ENCODE data around the gene ZSCAN31.

Gene ZSCAN31

DNA sequence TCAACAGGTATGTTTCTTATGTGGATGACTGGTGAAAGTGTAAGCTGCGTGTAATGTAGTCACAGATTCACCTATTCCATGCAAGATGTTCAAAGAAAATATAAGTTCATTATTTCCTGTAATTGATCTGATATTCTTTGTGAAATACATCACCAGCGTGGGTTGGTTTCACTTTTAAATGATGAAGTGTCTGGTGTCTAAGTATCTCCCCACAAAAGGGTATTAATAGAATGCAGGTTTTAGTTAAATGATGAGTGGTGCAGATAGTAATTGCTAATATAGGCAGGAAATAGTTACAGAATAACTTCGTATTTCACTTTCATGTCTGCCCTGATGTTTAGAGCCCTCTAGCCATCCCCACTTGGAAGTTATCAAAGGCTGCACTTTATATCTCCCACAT is 32.4 kb downstream of the ZSCAN31 start:
- Mint-ChIP-seq H3K27ac (no peak overlapping the region), H3K36me3 (ENCODE audit: low read depth) (peaks cover 74% of the 10 kb centered on the region), H3K4me3 (no peak overlapping the region), H3K4me1 (no peaks in the 10 kb centered on the region), H3K27me3 (ENCODE audit: low read depth) (no peaks in the 10 kb centered on the region), H3K9me3 (peaks cover 26% of the 10 kb centered on the region)
- TF ChIP-seq, protein P1, sequence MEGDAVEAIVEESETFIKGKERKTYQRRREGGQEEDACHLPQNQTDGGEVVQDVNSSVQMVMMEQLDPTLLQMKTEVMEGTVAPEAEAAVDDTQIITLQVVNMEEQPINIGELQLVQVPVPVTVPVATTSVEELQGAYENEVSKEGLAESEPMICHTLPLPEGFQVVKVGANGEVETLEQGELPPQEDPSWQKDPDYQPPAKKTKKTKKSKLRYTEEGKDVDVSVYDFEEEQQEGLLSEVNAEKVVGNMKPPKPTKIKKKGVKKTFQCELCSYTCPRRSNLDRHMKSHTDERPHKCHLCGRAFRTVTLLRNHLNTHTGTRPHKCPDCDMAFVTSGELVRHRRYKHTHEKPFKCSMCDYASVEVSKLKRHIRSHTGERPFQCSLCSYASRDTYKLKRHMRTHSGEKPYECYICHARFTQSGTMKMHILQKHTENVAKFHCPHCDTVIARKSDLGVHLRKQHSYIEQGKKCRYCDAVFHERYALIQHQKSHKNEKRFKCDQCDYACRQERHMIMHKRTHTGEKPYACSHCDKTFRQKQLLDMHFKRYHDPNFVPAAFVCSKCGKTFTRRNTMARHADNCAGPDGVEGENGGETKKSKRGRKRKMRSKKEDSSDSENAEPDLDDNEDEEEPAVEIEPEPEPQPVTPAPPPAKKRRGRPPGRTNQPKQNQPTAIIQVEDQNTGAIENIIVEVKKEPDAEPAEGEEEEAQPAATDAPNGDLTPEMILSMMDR (IDR thresholded peaks at IDR 0.05; ENCODE audit: unreplicated experiment in 3 of 3), result no peak

DNA sequence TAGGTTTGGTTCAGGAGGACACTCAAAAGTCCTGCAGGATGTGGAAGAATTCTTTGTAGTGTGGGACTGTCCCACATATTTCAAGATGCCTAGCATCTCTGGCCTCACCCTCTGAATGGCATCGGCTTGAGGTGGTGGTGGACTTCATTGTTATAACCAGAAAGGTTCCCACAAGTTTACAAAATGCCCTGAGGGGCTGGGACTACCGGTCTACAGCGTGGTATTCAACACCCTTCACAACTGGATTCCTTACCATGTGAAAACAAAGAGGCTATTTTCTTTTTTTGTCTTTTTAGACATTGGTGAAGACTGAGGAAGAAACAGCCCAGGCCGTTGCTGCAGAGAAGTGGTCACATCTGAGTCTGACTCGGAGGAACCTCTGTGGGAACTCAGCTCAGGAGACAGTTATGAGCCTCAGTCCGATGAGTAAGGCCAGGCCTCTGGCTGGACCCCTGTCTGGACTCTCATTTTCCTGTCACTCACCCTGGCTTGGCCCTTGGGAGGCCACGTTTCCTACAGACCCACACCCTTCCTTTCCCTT is 39.4 kb downstream of the ZSCAN31 start:
- TF ChIP-seq, protein P1 (IDR thresholded peaks at IDR 0.05; ENCODE audit: unreplicated experiment in 3 of 3), result no peak
- H3K4me3 Mint-ChIP-seq, result no peak overlapping the region
- H3K27me3 Mint-ChIP-seq (ENCODE audit: low read depth), result no peaks in the 10 kb centered on the region
- H3K27ac Mint-ChIP-seq, result no peak overlapping the region
- H3K9me3 Mint-ChIP-seq, result peaks cover 5% of the 10 kb centered on the region
- no peaks in the 10 kb centered on the region for H3K4me1 Mint-ChIP-seq
- peaks cover 59% of the 10 kb centered on the region for H3K36me3 Mint-ChIP-seq (ENCODE audit: low read depth)

DNA sequence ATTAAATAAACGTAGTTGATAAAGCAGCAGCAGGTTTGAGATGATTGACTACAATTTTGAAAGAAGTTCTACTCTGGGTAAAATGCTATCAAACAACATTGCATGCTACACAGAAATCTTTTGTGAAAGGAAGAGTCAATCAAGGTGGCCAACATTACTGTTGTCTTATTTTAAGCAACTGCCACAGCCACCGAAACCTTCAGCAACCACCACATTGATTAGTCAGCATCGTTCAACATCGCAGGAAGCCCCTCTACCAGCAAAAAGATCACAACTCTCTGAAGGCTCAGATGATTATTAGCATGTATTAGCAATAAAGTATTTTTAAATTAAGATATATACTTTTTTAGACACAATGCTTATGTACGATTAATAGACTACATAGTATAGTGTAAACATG is 40.6 kb downstream of the ZSCAN31 start:
- Mint-ChIP-seq H3K27me3 (ENCODE audit: low read depth) (no peaks in the 10 kb centered on the region), H3K36me3 (ENCODE audit: low read depth) (peaks cover 60% of the 10 kb centered on the region), H3K9me3 (peaks cover 6% of the 10 kb centered on the region), H3K4me3 (no peak overlapping the region), H3K4me1 (no peaks in the 10 kb centered on the region), H3K27ac (no peak overlapping the region)
- TF ChIP-seq, protein P1 (IDR thresholded peaks at IDR 0.05; ENCODE audit: unreplicated experiment in 3 of 3), result no peak

DNA sequence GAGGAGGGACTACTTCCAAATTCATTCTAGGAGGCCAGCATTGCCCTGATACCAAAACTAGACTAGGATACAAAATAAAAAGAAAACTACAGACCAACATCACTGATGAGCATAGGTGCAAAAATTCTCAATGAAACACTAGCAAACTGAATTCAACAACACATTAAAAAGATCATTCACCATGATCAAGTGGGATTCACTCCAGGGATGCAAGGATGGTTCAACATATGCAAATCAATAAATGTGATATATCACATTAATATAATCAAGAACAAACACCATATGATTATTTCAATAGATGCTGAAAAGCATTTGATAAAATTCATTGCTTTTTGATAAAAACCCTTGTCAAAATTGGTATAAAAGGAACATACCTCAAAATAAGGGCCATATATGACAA is 44.4 kb downstream of the ZSCAN31 start:
- no peaks in the 10 kb centered on the region for H3K4me1 Mint-ChIP-seq
- no peaks in the 10 kb centered on the region for H3K27me3 Mint-ChIP-seq (ENCODE audit: low read depth)
- H3K4me3 Mint-ChIP-seq, result no peak overlapping the region
- TF ChIP-seq, protein P1 (IDR thresholded peaks at IDR 0.05; ENCODE audit: unreplicated experiment in 3 of 3), result no peak
- peaks cover 69% of the 10 kb centered on the region for H3K36me3 Mint-ChIP-seq (ENCODE audit: low read depth)
- H3K27ac Mint-ChIP-seq, result no peak overlapping the region
- peaks cover 6% of the 10 kb centered on the region for H3K9me3 Mint-ChIP-seq

GRCh38 chr6:28282926-28283325 is 53.0 kb downstream of the ZSCAN31 start:
- Mint-ChIP-seq H3K27me3 (ENCODE audit: low read depth) (peaks cover 3% of the 10 kb centered on the region), H3K27ac (no peak overlapping the region), H3K9me3 (no peaks in the 10 kb centered on the region), H3K36me3 (ENCODE audit: low read depth) (peaks cover 50% of the 10 kb centered on the region), H3K4me1 (peaks cover 13% of the 10 kb centered on the region), H3K4me3 (peak overlapping the region; percentile 67 to 95 (median 92))
- TF ChIP-seq, protein P1 (IDR thresholded peaks at IDR 0.05; ENCODE audit: unreplicated experiment in 3 of 3), result no peak

DNA sequence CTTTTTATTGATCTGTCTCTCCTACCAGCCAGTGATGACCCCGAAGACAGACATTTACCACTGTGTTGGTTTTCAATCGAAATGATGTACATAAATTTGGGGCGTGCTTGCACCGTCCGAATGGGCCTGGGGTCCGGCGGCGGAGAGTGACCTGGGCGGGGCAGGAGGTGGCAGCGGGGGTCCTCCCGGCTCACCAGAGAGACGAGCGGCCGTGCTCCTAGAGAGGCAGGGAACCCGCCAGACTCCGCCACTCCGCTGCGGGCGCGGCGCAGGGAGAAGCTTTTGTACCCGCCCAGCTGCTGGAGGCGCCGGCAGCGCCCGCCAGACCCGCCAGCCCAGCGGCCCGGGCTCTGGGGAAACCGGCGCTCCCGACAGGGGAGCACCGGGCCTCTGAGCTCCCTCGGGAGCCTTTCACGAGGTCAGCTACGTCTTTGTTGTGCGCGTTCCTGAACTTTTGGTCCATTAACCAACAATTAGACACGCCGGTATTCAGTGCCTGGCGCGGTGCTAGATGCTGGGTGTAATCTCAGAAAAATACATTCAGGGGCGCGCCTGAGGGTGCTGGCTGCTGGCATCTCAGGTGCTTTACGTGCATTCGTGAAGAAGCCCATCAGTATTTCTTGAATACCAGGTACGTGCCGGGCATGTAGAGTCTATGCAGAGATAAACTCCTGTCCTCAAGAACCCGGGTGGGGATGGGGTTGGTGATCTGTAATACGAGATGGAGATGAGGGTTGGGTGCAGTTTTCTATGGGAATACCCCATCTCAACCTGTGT is 54.5 kb downstream of the ZSCAN31 start, which contains the start of gene PGBD1:
Gene PGBD1 (plus strand): TSS at position 285 of the 777 bp plus-strand sequence. CDS start 2,242 bp downstream, outside the sequence.
- H3K4me3 Mint-ChIP-seq, result peak within 1 kb of the TSS; percentile 91 to 95 (median 92)
- peaks cover 13% of the 10 kb centered on the region for H3K4me1 Mint-ChIP-seq
- no peaks in the 10 kb centered on the region for H3K9me3 Mint-ChIP-seq
- peaks cover 39% of the 10 kb centered on the region for H3K36me3 Mint-ChIP-seq (ENCODE audit: low read depth)
- peaks cover 3% of the 10 kb centered on the region for H3K27me3 Mint-ChIP-seq (ENCODE audit: low read depth)
- TF ChIP-seq, protein P1 (IDR thresholded peaks at IDR 0.05; ENCODE audit: unreplicated experiment in 3 of 3), result no peak
- peak within 1 kb of the TSS; percentile 47 to 66 (median 49) for H3K27ac Mint-ChIP-seq

Measured in nephron (organoid).